GM19240 (cell line): Measurements from ENCODE around the gene STK32B.
"Not testable (repeated sequence)": the region's sequence is repeated elsewhere in the genome, so short reads cannot be mapped to it uniquely, and the experiment has no call there.

Experiments used
- DNase-seq: peaks from one replicate; pipeline ENCODE4 v3.0.0; 2011; ENCODE audit warnings: low spot score; ENCODE audit not compliant: insufficient read length

Gene STK32B

DNA sequence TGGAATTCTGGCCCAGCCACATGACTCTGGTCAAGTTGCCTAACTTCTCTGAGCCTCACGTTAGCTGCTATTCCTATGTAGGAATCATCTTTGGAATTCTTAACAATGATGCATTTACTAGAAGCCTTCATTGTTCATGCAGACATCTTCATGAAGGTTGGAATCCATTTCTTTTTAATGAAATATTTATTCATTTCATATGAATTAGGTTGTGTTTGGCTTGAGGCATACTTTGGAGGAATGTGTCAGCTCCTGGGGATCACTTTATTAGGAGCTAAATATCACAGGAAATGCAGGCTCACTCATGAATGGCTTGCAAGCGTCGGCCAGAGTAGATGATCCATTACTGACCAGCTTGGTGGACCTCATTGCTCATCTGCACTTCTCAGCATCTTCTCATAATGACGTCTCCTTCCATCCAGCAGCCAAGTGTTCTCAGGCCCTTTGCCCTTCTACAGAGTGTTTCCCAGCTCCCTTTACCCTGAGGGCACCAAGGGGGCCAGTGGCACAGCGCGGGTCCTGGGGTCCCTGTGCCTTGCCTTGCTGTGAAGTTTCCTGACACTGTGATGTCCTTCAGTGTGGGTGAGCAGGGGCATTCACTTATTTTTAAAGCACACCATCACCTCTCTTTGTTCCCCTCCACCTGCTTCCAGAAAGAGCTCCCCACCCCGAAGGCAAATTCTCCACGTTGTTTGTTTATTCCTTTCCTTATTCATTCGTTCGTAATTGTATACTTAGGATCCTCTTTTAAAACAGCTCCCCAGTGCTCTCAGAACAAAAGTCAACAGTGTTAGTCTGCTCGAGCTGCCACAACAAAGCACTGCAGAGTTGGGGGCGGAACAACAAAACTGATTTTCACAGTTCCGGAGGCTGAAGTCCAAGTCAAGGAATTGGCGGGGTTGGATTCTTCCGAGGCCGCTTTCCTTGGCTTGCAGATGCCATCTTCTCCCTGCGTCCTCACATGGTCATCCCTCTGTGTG lies 106.8 kb downstream of the STK32B start:
- no peak for DNase-seq

DNA sequence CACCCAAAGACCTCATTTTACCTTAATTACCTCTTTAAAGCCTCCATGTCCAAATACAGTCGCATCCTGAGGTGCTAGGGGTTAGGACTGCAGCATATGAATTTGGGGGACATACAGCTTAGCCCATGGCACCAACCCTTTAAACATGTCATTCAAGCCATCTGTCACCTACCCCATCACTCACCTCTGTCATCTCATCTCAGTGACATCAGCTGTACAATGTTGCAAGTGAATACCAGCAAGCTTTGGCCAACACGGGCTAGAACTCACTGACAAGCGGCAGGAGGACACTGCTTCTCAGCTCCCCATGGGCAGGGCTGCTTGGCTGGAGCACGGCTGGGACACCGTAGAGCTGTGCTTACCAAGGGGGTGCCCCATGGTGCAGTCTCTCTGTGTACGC lies 107.5 kb downstream of the STK32B start:
- no peak for DNase-seq

DNA sequence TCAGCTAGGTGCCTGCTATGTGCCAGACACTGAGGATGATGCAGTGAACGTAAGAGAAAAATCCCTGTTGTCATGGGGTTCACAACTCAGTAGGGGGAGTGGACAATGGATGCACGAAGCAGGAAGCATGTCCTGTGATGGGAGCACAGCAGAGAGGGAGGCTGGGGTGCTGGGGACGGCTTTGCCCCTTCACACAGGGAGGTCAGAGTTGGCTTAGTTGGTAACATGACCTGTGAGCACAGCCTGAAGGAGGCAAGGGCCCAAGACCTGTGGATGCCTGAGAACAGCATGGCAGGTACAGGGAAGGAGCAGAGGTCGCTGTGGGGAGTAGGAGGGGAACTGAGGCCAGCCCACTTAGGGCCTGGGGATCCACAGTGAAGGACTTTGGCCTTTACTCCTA lies 109.4 kb downstream of the STK32B start:
- DNase-seq: no peak

DNA sequence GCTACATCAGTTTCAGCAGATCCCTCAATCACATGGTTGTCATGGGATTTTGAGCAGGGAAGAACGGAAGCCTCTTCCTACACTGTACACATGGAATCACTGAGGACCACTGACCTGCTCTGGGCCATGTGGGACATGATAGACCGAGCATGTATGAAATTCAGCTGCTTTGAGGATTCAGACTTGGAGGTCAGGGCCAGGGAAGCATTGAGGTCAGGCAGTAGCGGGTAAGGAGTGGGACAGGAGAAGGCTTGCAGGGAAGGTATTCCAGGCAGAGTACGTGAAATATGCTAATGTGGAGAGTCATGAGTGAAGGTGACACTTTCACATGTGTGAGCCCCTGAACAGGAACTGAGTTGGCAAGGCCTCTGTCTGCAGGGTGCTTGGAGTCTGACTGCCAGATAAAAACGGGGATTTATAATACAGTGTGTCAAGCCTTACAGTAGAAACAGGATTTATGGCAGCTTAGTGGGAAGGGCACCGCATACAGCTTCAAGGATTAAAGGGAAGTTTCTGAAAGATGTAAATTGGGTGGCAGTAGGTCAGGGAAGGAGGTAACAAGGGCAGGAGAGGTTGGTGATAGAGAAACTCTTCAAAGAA lies 111.7 kb downstream of the STK32B start:
- no peak for DNase-seq

DNA sequence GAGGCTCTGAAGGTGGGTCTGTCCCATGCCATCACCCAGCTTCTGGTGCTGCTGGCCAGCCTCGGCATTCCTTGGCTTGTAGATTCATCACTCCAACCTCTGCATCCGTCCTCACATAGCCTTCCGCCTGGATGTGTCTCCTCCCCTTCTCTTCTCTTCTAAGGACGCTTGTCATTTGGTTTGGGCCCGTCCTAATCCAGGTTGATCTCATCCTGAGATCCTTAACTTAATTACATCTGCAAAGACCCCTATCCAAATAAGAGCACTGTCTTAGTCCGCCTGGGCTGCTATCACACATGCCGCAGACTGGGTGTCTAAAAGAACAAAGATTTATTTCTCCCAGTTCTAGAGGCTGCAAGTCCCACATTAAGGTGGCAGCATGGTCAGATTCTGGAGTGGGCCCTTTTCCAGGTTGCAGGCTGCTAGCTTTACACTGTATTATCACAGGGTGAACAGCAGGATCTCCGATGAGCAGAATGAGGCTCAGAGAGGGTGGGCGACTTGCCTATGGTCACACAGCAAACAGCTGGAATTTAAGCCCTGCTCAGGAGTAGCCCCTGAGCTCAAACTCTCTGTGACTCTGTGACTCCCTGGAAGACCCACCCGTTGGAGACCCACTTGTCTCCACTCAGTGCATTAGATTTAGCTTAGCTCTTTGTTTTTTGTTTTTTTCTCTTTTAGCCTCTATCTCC lies 113.1 kb downstream of the STK32B start:
- DNase-seq: no peak

DNA sequence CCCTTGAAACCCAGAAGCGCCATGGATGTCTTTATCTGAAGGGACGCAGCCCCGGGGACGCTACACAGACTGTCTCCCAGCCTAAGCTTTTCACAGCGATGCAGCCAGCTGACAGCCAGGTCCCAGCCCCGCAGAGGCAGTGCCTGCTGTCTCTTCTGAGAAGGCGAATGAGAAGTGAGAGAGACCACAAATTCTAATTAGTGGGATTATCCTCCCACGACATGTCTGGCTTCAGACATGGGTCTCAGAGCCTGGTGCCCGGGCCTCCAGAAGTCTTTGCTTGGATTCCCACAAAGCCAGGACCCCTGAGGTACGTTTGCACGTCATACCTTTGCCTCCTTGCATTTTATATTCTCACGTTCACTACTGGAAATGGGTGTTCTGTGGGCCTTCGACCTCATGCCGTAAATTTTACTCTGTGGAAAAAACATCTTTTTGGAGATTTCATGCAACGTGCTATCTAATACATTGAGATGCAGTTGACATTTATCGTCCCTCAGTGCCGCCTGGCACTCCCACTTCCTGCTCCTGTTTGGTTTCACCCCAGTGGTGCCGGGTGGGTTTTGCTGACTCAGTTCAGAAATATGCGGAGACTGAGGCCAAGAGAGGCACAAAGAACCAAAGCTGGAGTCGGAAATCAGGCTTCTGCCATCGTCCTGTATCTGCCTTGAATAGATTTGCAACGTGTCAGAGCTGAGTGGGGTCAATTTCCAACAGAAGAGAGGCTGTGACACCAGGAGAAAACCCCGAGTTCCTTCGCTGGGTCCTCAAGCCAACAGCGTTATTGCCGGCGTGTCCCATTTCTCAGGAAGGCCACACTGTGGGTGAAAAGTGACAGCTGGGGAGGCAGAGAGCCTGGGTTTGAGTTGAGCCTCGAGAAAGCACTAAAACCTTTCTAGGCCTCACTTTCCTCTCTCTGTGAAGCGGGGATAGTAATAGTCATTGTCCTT lies 114.4 kb downstream of the STK32B start:
- DNase-seq: no peak

DNA sequence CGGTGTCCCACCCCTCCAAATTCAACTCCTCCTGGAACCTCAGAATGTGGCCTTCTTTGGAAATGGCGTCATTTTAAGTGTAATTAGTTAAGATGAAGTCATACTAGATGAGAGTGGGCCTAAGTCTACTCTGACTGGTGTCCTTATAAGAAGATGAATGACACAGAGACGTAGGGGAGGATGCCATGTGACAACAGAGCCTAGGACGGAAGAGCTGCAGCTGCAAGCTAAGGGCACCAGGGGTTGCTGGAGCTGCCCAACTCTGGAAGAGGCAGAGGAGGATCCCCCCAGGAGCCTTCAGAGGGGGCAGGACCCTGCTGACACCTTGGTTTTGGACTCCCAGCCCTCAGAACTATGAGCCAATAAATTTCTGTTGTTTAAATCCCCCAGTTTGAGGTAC lies 115.1 kb downstream of the STK32B start:
- DNase-seq: no peak

DNA sequence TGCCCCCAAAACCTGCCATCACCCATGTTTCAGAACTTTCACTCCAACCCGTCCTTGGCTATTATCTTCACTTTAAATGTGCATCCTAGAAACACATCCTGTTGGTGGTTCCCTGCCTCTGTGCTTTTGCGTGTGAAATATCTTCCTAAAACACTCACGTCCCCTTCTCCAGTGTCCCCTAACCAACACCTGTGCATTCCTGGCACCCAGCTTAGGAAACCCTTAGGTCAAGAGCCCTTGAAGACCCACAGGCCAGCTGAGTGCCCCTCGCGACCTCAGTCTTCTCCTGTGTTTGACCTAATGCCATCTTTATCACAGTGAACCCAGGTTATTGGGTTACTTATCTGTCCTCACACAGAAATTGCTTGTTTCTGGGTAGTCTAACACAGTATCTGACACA lies 117.6 kb downstream of the STK32B start:
- no peak for DNase-seq

DNA sequence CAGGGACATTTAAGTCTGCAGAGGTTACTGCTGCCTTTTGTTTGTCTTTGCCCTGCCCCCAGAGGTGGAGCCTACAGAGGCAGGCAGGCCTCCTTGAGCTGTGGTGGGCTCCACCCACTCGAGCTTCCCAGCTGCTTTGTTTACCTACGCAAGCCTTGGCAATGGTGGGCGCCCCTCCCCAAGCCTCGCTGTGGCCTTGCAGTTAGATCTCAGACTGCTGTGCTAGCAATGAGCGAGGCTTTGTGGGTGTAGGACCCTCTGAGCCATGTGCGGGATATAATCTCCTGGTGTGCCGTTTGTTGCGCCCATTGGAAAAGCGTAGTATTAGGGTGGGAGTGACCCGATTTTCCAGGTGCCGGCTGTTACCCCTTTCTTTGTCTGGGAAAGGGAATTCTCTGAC lies 124.6 kb downstream of the STK32B start:
- DNase-seq: not testable (repeated sequence)

DNA sequence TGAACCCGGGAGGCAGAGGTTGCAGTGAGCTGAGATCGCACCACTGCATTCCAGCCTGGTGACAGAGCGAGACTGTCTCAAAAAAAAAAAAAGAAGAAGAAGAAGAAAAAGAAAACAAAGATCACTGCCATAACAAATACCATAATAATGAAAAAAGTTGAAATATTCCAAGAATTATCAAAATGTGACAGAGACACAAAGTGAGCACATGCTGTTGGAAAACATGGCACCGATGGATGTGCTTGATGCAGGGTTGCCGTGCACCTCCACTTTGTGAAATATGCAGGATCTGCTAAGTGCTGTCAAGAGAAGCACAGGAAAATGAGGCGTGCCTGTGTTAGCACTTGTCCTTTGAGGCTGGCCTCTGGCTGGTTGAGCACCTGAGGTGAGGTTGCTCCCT lies 133.3 kb downstream of the STK32B start:
- no peak for DNase-seq

DNA sequence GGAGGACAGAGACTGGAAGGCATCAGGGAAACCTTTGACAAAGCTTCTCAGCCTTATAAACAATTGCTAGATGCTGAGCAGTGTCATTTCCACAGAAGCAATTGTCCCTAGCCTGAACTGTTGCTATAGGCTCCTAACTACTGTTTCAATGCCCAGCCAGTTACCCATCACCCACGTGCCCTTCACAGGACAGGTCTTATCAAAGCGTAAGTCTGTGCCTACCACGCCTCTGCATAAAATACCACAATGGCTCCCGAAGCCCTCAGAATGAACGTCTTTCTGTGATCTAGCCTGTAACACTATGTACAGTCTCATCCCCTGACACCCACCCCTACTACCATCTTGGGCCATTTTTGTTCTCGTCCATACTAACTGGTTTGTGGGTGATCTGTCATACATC lies 134.3 kb downstream of the STK32B start:
- no peak for DNase-seq

DNA sequence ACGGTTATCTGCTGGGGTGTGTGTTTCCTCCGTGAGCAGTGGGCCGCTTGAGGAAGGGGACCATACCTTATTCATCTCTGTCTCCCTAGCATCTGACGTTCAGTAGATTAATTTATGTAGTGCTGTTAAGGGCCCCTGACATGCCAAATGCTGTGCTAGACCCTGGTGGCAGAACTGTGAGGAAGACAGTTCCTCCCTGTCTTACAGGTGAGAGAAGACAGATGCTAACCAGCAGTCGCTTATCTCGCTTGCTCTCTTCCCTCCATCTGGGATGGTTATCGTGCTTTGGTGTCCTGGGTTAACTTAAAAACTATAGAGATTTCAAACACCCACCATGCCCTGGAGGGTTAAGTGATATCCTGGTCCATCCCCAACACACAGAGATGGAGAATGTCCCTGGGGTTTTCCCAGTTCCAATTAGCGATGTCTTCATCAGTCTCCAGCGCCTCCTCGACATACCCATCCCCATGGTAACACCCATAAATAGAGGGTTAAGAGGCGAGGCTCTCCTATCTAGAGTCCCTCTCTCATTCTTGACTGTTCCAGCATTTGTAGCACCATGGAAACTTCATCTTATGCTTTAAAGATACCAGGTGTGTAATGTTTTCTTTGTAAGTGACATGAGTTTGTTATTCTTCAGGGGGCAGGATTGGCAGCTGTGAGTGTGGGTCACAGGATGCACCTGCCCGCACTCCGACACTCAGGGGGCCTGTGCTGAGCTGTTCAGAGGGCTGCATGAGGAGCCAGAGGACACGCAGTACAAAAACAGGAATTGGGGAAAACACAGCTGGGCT lies 135.2 kb downstream of the STK32B start:
- no peak for DNase-seq

DNA sequence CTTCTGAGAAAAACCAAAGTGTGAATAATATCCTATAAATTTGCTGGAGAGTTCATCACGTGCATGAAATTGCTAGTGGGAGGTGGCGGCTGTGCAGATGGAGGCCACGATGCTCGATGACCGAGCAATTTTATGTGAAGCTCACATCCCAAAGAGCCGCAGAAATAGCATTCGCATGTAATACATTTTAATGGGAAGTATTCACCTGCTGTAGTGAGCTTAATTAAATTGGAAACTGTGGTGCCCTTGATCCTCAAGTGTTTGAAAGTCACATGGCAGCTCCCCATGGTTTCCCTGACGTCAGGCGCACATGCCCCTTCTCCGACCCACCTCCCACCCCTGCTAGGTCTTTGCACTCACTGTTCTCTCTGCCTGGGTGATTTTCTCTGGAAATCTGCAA lies 136.8 kb downstream of the STK32B start:
- no peak for DNase-seq

DNA sequence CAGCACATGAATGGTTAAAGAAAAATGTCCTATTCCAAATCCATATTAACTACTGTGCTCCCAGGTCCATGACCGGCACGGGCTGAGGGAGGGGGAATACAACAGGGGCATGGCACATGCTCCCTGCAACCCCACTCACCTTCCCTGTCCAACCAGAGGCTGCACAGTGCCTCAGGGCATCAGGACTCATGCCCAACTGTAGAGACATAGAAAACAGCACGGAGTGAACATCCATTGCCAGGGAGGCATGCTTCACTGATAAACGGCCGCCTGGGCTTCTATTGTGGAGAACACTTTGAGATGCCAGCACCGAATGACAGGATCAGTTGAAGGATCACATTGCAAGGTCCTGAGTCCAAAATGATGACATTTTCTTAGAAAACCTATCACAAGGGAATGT lies 140.6 kb downstream of the STK32B start:
- no peak for DNase-seq

DNA sequence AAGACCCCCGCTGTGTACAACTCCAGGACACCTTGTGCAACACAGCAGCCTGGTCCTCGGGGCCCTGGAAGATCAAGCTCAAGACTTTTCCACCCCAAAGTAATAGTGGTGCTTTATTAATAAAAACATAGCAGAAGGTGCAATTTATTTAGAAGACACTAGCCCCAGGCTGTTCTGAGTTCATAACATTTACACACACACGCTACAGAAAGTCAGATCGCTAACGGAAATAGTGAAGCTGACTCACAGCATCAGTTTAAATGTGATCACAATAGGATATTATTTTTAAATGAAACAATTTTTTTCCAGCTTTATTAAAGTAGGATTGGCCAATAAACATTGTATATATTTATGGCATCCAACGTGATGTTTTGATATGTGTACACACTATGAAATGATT lies 141.0 kb downstream of the STK32B start:
- DNase-seq: no peak

DNA sequence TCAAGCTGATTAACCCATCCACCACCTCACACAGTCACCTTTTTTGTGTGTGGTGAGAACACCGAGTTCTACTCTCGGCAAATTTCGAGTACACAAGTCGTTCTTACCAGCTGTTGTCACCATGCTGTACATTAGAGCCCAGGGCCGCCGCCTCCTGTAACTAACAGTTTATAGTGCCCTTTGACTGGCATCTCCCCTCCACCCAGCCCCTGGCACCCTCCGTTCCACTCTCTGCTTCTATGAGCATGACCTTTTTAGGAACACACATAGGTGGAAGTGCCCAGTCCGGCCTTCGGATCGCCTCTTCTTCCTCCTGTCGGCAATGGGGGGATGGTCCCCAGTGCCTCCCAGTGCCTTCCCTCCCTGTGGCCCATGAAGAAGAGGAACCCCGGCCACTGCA lies 141.4 kb downstream of the STK32B start:
- DNase-seq: no peak

DNA sequence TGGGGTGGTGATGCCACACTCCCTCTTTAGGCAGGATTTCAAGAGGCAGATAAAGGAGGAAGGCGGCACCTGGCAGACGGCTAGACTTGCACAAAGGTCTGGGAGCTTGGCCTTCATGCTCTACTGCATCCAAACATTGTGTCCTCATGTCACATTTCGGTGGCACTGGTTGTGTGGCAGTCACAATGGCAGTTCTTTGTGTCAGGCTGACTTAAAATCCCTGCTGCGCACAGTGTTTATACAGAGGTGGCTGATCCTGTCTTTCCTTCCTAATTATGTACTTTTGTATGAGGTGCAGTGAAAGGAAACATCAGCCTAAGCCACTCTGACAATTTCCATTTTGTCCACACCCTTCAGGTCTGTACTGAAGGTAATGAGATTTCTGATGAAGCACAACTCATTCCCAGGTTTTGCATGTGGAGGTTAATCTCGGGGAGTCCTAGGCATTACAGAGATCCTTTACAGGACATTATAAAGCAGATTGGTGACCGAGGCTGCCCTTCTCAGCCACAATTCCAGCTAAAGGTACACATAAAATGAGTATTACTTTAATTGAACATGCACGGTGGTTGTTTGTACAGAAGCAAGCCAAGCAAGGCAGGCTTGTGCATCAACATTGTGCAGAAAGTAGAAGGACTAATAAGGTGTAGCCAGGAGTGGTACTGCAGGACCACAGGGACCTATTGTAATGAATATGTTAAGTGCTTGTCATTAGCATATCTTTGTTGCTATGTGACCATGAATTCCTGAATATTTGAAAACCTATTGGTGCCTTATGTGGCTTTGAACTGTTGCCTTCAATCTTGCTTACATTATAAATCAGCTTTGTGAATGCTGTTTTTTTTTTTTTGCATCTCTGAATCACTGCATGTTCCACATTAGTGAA lies 147.6 kb downstream of the STK32B start:
- no peak for DNase-seq

DNA sequence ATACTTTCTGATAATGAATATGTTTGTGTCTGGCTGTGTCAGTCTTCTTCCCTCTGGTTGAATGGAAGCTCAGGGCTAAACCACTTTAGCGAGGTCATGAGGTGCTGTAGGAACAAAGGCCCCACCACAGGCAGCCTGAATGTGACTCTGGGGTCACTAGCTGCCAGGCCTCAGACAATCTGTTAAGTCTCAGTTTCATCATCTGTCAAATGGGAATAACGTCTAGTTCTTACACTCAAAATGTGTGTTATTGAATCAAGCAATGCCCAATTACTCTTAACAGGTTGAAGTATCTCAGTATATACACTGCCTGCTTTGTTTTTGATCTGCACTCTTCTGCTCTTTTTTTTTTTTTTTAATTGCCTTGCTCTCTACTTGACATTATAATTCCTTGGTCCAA lies 148.6 kb downstream of the STK32B start:
- DNase-seq: no peak

DNA sequence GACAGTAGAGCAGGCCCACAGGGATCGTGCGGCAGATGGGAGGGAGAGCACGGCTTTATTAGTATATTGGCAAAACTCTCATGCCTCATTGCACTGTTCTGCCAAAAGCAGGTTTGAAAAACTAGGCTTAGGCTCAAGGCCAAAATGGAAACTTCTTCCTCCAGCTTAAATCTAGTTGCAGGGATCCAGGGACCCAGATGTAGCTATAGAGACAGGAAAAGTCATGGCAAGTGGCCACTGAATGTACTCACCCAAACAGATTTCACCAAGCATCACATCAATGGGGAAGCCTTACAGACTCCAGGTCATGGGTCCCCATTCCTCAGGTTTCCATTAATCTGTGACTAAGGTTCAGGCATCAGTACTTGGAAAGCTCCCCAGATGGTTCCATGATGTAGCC lies 149.2 kb downstream of the STK32B start:
- DNase-seq: no peak
